ENCODE results near the gene NTRK2. TPM values are rescaled to one million over a fixed set of nuclear protein-coding genes. Genes with fewer than 3 reads are reported as not detected.

The NTRK2 gene
- total and polyA plus RNA-seq, 4 experiments from 2014 or later, result 0.11 to 0.18 (median 0.12) TPM; not detected in 1

- H3K9me3 ChIP-seq (ENCODE audit: control insufficient read depth in 1 of 2, low read length in 2 of 2), result no peaks in the 10 kb centered on the region
- H3K27me3 ChIP-seq (ENCODE audit: insufficient read depth, low read length), result no peaks in the 10 kb centered on the region
- ChIA-PET CTCF (ENCODE audit: partially characterized antibody) (no interaction called here), POLR2A (ENCODE audit: partially characterized antibody) (no interaction called here)
- intact Hi-C loops (cut with micrococcal nuclease), result no loop called here
- H3K27me3 Mint-ChIP-seq, result peaks cover 0 to 2% of the 10 kb centered on the region in 2 donors
- no peak for DNase-seq
- H3K36me3 Mint-ChIP-seq, result no peaks in the 10 kb centered on the region
- no peak overlapping the region for H3K4me3 ChIP-seq (ENCODE audit: low read length in 2 of 2)
- H3K27ac Mint-ChIP-seq, result no peak overlapping the region
- no peak overlapping the region for H3K4me3 Mint-ChIP-seq
- H3K4me1 ChIP-seq (ENCODE audit: insufficient read depth, low read length), result no peaks in the 10 kb centered on the region
- no peaks in the 10 kb centered on the region for H3K36me3 ChIP-seq (ENCODE audit: insufficient read depth, low read length)
- peaks cover 0 to 10% (median 0%) of the 10 kb centered on the region in 8 donors for H3K9me3 Mint-ChIP-seq
- H3K27ac ChIP-seq (ENCODE audit: low read depth, low read length), result no peak overlapping the region
- no peaks in the 10 kb centered on the region for H3K4me1 Mint-ChIP-seq
These were observed 276.5 kb downstream of the NTRK2 start for GRCh38 chr9:84945878-84946538.

DNA sequence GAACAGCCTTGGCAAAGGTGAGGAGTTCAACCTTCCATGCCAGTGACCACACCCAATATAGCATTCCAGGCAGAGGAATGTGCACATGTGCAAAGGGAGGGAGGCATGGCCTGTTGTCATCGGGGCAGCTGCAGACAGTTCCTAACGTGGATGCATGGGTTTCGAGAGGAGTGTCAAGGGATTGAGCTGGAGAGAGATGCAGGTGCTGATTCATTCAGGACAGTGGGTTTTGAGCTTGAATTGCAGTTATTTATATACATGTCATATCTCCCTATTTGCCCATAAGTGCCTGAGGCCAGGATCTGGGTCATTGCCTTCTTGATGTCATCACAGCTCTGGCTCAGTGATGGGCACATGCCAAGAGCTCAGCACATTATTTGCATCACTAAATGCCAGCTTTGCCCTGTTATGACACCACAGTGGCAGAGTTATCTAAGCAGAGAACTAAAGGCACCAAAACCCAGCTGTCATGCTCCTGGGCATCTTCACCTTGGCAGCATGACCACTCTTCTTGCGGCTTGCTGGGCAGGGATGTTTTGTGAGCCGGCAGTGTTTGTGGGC lies 278.0 kb downstream of the NTRK2 start:
- Histone ChIP-seq H3K9me3 (ENCODE audit: control insufficient read depth in 1 of 2, low read length in 2 of 2) (no peaks in the 10 kb centered on the region), H3K27me3 (ENCODE audit: insufficient read depth, low read length) (no peaks in the 10 kb centered on the region), H3K4me3 (ENCODE audit: low read length in 2 of 2) (no peak overlapping the region), H3K36me3 (ENCODE audit: insufficient read depth, low read length) (no peaks in the 10 kb centered on the region), H3K27ac (ENCODE audit: low read depth, low read length) (no peak overlapping the region), H3K4me1 (ENCODE audit: insufficient read depth, low read length) (no peaks in the 10 kb centered on the region)
- no peaks in the 10 kb centered on the region for H3K36me3 Mint-ChIP-seq
- ChIA-PET CTCF (ENCODE audit: partially characterized antibody) (no interaction called here), POLR2A (ENCODE audit: partially characterized antibody) (no interaction called here)
- no peaks in the 10 kb centered on the region for H3K4me1 Mint-ChIP-seq
- intact Hi-C loops (cut with micrococcal nuclease), result no loop called here
- H3K4me3 Mint-ChIP-seq, result no peak overlapping the region
- DNase-seq, result no peak
- H3K27me3 Mint-ChIP-seq, result peaks cover 0 to 2% of the 10 kb centered on the region in 2 donors
- H3K27ac Mint-ChIP-seq, result no peak overlapping the region
- peaks cover 0 to 10% (median 0%) of the 10 kb centered on the region in 8 donors for H3K9me3 Mint-ChIP-seq

DNA sequence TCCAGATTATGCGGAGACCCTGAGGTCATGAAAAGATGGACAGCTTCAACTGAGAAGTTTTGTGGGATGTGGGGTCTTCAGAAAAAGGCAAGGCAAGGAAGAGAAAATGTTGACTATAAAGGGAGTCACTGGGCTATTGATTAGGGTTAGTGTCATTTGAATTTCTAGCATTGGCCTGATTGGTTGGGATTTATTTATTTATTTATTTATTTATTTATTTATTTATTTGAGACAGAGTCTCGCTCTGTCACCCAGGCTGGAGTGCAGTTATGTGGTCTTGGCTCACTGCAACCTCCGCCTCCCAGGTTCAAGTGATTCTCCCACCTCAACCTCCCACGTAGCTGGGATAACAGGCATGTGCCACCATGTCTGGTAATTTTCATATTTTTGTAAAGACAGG lies 279.7 kb downstream of the NTRK2 start:
- Histone ChIP-seq H3K4me3 (ENCODE audit: low read length in 2 of 2) (no peak overlapping the region), H3K4me1 (ENCODE audit: insufficient read depth, low read length) (no peaks in the 10 kb centered on the region), H3K27me3 (ENCODE audit: insufficient read depth, low read length) (no peaks in the 10 kb centered on the region), H3K9me3 (ENCODE audit: control insufficient read depth in 1 of 2, low read length in 2 of 2) (no peaks in the 10 kb centered on the region), H3K36me3 (ENCODE audit: insufficient read depth, low read length) (no peaks in the 10 kb centered on the region), H3K27ac (ENCODE audit: low read depth, low read length) (no peak overlapping the region)
- Mint-ChIP-seq H3K4me1 (peaks cover 0 to 6% (median 3%) of the 10 kb centered on the region in 4 donors), H3K9me3 (peaks cover 0 to 8% (median 0%) of the 10 kb centered on the region in 8 donors), H3K4me3 (no peak overlapping the region), H3K36me3 (no peaks in the 10 kb centered on the region), H3K27me3 (peaks cover 4 to 8% of the 10 kb centered on the region in 2 donors), H3K27ac (no peak overlapping the region)
- CTCF ChIA-PET (ENCODE audit: partially characterized antibody), result interaction anchor here (1.1 kb wide), 1 partner anchor 10 kb away, joined by 3 read pairs; no protein-coding TSS in a partner anchor
- DNase-seq, result no peak
- intact Hi-C loops (cut with micrococcal nuclease), result no loop called here
- POLR2A ChIA-PET (ENCODE audit: partially characterized antibody), result no interaction called here

GRCh38 chr9:84949971-84950370 lies 280.4 kb downstream of the NTRK2 start:
- intact Hi-C loops (cut with micrococcal nuclease), result no loop called here
- H3K27ac Mint-ChIP-seq, result no peak overlapping the region
- no peaks in the 10 kb centered on the region for H3K27me3 ChIP-seq (ENCODE audit: insufficient read depth, low read length)
- ChIA-PET CTCF (ENCODE audit: partially characterized antibody) (interaction anchor here (1.1 kb wide), 1 partner anchor 9 kb away, joined by 3 read pairs; no protein-coding TSS in a partner anchor), POLR2A (ENCODE audit: partially characterized antibody) (no interaction called here)
- H3K36me3 ChIP-seq (ENCODE audit: insufficient read depth, low read length), result no peaks in the 10 kb centered on the region
- H3K4me1 ChIP-seq (ENCODE audit: insufficient read depth, low read length), result no peaks in the 10 kb centered on the region
- peaks cover 0 to 7% (median 3%) of the 10 kb centered on the region in 4 donors for H3K4me1 Mint-ChIP-seq
- H3K4me3 ChIP-seq (ENCODE audit: low read length in 2 of 2), result no peak overlapping the region
- DNase-seq, result no peak
- no peak overlapping the region for H3K4me3 Mint-ChIP-seq
- H3K27ac ChIP-seq (ENCODE audit: low read depth, low read length), result no peak overlapping the region
- H3K36me3 Mint-ChIP-seq, result no peaks in the 10 kb centered on the region
- no peaks in the 10 kb centered on the region for H3K9me3 ChIP-seq (ENCODE audit: control insufficient read depth in 1 of 2, low read length in 2 of 2)
- H3K27me3 Mint-ChIP-seq, result peaks cover 6 to 11% of the 10 kb centered on the region in 2 donors
- H3K9me3 Mint-ChIP-seq, result peaks cover 0 to 8% (median 0%) of the 10 kb centered on the region in 8 donors

DNA sequence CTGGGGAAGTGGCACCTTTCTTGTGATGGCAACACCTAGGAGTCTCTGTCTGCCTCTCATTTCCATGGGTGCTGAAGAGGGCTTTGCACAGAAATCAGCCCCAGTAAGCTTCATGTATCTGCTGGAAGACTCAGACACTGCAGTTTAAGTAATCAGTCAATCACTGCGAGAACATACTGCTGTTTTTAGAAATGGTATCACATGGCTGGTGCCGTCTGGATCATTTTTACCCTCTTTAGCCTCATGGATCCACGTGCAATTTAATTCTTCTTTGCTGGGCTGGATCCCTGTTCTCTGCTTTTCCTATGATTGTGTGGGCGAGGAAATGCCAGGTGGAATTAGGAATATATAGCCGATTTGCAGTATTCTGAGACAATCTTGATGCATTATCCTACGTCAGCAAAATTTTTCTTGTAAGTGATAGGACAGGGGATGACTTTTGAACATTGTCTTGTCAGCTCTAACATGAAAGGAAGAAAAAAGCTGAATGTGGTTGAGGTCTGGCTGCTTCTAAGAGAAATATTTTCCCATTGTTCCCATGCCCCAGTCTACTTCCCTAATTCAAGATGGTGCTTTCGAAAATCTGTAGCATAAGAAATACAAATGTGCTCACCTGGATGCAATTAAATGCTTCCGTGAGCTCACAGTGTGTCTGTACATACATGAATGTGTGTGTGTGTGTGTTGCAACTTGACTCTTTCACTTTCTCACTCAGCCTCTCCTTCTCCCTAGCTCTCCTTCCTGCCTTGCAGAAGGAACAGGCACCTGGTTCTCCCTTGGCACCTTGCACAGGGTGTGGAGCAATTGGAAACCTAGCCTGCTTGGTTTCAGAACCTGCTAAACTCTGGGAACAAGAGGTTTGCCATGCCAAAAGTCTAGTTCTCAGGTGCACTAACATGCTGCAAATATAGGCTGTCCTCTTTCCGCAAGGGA lies 281.6 kb downstream of the NTRK2 start:
- H3K36me3 ChIP-seq (ENCODE audit: insufficient read depth, low read length), result no peaks in the 10 kb centered on the region
- no peaks in the 10 kb centered on the region for H3K4me1 ChIP-seq (ENCODE audit: insufficient read depth, low read length)
- POLR2A ChIA-PET (ENCODE audit: partially characterized antibody), result no interaction called here
- H3K27ac ChIP-seq (ENCODE audit: low read depth, low read length), result no peak overlapping the region
- Mint-ChIP-seq H3K27me3 (peaks cover 6 to 11% of the 10 kb centered on the region in 2 donors), H3K27ac (no peak overlapping the region), H3K9me3 (peaks cover 0 to 4% (median under 1%) of the 10 kb centered on the region in 8 donors), H3K4me1 (peaks cover 0 to 7% (median 3%) of the 10 kb centered on the region in 4 donors), H3K36me3 (no peaks in the 10 kb centered on the region), H3K4me3 (no peak overlapping the region)
- H3K9me3 ChIP-seq (ENCODE audit: control insufficient read depth in 1 of 2, low read length in 2 of 2), result no peaks in the 10 kb centered on the region
- H3K27me3 ChIP-seq (ENCODE audit: insufficient read depth, low read length), result no peaks in the 10 kb centered on the region
- CTCF ChIA-PET (ENCODE audit: partially characterized antibody), result no interaction called here
- intact Hi-C loops (cut with micrococcal nuclease), result no loop called here
- no peak overlapping the region for H3K4me3 ChIP-seq (ENCODE audit: low read length in 2 of 2)
- DNase-seq, result no peak

GRCh38 chr9:84953252-84953773 lies 283.8 kb downstream of the NTRK2 start:
- POLR2A ChIA-PET (ENCODE audit: partially characterized antibody), result no interaction called here
- intact Hi-C loops (cut with micrococcal nuclease), result no loop called here
- Histone ChIP-seq H3K4me1 (ENCODE audit: insufficient read depth, low read length) (no peaks in the 10 kb centered on the region), H3K27ac (ENCODE audit: low read depth, low read length) (no peak overlapping the region), H3K4me3 (ENCODE audit: low read length in 2 of 2) (no peak overlapping the region), H3K9me3 (ENCODE audit: control insufficient read depth in 1 of 2, low read length in 2 of 2) (no peaks in the 10 kb centered on the region), H3K36me3 (ENCODE audit: insufficient read depth, low read length) (no peaks in the 10 kb centered on the region), H3K27me3 (ENCODE audit: insufficient read depth, low read length) (no peaks in the 10 kb centered on the region)
- Mint-ChIP-seq H3K36me3 (no peaks in the 10 kb centered on the region), H3K4me3 (no peak overlapping the region), H3K4me1 (peaks cover 0 to 7% (median 3%) of the 10 kb centered on the region in 4 donors), H3K27me3 (peaks cover 9 to 13% of the 10 kb centered on the region in 2 donors), H3K27ac (no peak overlapping the region), H3K9me3 (peaks cover 0 to 4% (median under 1%) of the 10 kb centered on the region in 8 donors)
- CTCF ChIA-PET (ENCODE audit: partially characterized antibody), result no interaction called here
- no peak for DNase-seq

All from CD4-positive, alpha-beta memory T cell (primary cell).